Activated CD8-positive, alpha-beta memory T cell treated with anti-CD3 and anti-CD28 coated beads, Interleukin-2, amount 50 U/mL, for 1 hour (primary cell): Measurements from ENCODE around the gene ARL2BP.

ENCODE experiments used
- DNase-seq: peaks from one replicate; pipeline ENCODE4 v3.0.0-alpha.2; 2020; ENCODE audit errors: extremely low read depth

ARL2BP gene

GRCh38 chr16:57235128-57236021 is 9.7 kb upstream of the ARL2BP start:
- no peak for DNase-seq

- DNase-seq = no peak
Observed at GRCh38 chr16:57236022-57236350, 9.1 kb upstream of the ARL2BP start.

GRCh38 chr16:57238682-57239081 is 6.4 kb upstream of the ARL2BP start:
- no peak for DNase-seq

- no peak for DNase-seq
Observed at GRCh38 chr16:57239107-57239506, 6.0 kb upstream of the ARL2BP start.

GRCh38 chr16:57240851-57241250 is 4.2 kb upstream of the ARL2BP start:
- DNase-seq = no peak

- no peak for DNase-seq
Observed at GRCh38 chr16:57242650-57243049, 2.4 kb upstream of the ARL2BP start.

- DNase-seq = no peak
Observed at GRCh38 chr16:57244463-57244766, 644 bp upstream of the ARL2BP start.

GRCh38 chr16:57245472-57246113 is 534 bp downstream of the ARL2BP start:
- no peak for DNase-seq

- DNase-seq = no peak
Observed at GRCh38 chr16:57251352-57251751, 6.3 kb downstream of the ARL2BP start.

GRCh38 chr16:57252148-57252721 is 7.2 kb downstream of the ARL2BP start:
- DNase-seq = no peak

- DNase-seq = no peak
Observed at GRCh38 chr16:57253466-57253865, 8.4 kb downstream of the ARL2BP start.

- no peak for DNase-seq
Observed at GRCh38 chr16:57255686-57256415, 10.8 kb downstream of the ARL2BP start.

GRCh38 chr16:57256601-57257395 is 11.7 kb downstream of the ARL2BP start:
- DNase-seq = no peak

GRCh38 chr16:57257455-57258070 is 12.5 kb downstream of the ARL2BP start:
- no peak for DNase-seq

GRCh38 chr16:57258226-57258909 is 13.3 kb downstream of the ARL2BP start:
- no peak for DNase-seq

- DNase-seq = no peak
Observed at GRCh38 chr16:57258910-57259475, 13.9 kb downstream of the ARL2BP start.

GRCh38 chr16:57260294-57260929 is 15.4 kb downstream of the ARL2BP start:
- DNase-seq = no peak

GRCh38 chr16:57261806-57262205 is 16.7 kb downstream of the ARL2BP start:
- DNase-seq = no peak

GRCh38 chr16:57262841-57263540 is 17.9 kb downstream of the ARL2BP start:
- DNase-seq = no peak
